ENCODE results near the gene MAPKAPK5.
"Not testable (repeated sequence)": the region's sequence is repeated elsewhere in the genome, so short reads cannot be mapped to it uniquely, and the experiment has no call there.

The MAPKAPK5 gene, protein sequence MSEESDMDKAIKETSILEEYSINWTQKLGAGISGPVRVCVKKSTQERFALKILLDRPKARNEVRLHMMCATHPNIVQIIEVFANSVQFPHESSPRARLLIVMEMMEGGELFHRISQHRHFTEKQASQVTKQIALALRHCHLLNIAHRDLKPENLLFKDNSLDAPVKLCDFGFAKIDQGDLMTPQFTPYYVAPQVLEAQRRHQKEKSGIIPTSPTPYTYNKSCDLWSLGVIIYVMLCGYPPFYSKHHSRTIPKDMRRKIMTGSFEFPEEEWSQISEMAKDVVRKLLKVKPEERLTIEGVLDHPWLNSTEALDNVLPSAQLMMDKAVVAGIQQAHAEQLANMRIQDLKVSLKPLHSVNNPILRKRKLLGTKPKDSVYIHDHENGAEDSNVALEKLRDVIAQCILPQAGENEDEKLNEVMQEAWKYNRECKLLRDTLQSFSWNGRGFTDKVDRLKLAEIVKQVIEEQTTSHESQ

DNA sequence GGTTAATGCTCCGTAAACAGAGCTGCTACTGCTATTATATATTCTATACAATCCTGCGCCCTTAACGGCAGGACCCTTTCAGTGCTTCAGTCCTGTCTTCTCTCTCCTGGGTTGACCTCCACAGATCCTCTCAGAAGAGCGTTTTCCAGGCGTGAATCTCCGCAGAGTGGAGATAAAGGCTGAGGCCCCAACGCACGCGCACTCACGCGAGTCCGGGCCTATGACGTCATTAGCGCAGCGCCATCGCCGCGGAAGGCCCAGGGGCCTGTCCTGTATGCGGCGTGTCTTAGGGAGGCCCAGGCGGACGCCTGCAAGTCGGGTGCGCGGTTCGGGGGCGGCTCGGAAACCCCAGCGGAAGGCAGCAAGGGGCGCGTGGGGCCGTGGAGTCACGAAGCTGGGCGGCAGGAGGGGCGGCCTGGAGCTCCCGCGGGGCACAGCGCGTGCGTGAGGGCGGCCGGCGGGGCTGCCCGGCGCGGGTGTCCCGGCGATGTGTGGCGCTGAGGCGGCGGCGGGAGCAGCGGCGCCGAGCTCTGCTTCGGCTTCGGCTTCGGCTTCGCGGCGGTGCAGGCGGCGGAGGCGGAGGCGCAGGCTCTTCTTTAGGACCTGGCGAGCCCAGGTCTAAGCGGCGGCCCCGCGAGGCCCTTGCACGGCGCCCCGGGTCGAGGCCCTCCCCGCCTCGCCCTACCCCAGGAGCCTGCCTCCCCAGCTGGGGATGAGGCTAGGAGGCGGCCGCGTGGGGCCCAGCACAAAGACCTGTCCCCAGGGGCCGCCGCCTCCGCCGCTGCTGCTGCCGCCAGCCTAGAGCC, at the start of gene MAPKAPK5:
MAPKAPK5 (plus strand) TSS at position 479 of the 806 bp plus-strand sequence. CDS start 506 bp downstream, outside the sequence.
- DNase-seq (ENCODE audit: low spot score) = peak; percentile 94

DNA sequence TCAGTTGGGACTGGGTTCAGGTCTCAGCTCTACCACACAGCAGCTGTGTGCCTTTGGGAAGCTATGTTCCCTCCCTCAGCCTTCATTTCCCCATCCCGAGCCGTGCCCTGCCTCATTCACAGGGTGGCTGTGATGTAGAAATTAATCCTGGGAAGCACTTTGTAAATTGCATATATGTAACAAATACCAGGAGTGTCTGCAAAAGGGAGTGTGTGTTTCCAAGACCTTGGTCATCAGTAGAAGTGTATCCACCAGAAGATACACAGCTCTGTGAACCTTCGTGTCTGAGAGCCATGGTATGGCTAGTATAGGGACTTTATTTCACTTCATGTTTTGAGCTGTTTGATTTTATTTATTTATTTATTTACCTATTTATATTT, 49.2 kb upstream of the MAPKAPK5 start:
- no peak for DNase-seq (ENCODE audit: low spot score)

DNA sequence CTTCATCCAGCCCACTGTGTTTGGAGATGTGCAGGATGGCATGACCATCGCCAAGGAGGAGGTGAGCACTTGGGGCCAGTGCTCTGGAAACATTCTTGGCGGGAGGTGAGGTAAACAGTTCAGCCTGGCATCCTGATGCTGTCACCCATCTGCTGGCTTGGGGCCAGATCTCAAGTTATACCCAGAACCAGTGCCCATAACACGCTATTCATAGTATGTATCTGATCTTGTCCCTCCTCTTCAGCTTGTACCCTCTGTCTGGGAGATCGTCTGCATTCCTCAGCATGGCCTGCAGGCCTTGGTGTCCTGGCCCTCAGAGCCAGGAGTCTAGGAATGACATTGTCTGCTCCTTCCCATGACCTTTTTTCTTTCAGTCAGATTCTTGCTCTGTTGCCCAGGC, 43.8 kb upstream of the MAPKAPK5 start:
- DNase-seq (ENCODE audit: low spot score) = no peak

DNA sequence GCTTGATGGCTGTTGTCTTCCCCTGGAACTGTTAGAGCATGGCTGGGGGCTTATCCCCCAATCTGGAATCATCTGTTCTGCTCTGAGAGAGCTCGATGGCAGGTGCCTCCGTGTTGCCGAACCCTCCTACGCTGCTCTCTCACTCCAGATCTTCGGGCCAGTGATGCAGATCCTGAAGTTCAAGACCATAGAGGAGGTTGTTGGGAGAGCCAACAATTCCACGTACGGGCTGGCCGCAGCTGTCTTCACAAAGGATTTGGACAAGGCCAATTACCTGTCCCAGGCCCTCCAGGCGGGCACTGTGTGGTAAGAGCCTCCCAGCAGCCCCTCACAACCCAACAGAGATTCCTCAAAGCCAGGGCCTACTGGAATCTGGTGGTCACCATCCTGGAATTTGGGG, 42.3 kb upstream of the MAPKAPK5 start:
- no peak for DNase-seq (ENCODE audit: low spot score)

DNA sequence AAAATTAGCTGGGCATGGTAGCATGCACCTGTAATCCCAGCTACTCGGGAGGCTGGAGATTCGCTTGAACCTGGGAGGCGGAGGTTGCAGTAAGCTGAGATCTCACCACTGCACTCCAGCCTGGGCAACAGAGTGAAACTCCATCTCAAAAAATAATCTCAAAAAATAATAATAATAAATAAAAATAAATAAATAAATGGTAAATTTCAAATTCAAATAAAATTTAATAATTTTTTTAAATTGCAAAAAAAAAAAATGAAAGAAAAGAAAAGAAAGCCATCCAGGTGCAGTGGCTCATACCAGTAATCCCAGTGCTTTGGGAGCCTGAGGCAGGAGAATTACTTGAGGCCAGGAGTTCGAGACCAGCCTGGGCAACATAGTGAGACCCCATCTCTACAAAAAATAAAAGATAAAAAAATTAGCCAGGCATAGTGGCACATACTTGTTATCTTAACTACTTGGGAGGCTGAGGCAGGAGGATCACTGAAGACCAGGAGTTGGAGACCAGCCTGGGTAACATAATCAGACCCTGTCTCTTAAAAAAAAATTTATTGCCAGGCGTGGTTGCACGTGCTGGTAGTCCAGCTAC, 38.9 kb upstream of the MAPKAPK5 start:
- no peak for DNase-seq (ENCODE audit: low spot score)

DNA sequence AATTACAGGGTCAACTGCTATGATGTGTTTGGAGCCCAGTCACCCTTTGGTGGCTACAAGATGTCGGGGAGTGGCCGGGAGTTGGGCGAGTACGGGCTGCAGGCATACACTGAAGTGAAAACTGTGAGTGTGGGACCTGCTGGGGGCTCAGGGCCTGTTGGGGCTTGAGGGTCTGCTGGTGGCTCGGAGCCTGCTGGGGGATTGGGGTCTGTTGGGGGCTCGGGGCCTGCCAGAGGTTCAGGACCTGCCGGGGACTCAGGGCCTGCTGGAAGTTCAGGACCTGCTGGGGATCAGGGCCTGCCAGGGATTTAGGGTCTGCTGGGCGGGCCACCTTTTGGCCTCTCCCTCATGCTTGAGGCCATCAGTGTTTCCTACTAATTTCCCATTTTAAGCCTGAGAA, 38.2 kb upstream of the MAPKAPK5 start:
- DNase-seq (ENCODE audit: low spot score) = no peak

DNA sequence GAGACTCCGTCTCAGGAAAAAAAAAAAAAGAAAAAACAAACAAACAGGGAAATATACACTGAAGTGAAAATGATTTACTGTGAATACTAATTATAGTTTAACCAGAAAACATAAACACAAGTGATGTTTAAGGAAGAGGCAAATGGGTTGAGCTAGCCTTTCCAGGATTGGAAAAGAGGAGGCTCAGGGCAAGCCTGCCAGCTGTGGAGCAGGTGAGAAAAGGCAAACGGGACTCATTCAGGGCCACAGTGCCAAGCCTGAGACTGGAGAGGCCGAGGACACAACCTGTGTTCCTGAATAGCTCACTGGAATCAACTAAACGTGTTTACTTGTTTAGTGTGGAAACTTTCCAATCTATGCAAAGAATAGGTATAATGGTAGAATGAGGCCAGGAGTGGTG, 35.7 kb upstream of the MAPKAPK5 start:
- no peak for DNase-seq (ENCODE audit: low spot score)

DNA sequence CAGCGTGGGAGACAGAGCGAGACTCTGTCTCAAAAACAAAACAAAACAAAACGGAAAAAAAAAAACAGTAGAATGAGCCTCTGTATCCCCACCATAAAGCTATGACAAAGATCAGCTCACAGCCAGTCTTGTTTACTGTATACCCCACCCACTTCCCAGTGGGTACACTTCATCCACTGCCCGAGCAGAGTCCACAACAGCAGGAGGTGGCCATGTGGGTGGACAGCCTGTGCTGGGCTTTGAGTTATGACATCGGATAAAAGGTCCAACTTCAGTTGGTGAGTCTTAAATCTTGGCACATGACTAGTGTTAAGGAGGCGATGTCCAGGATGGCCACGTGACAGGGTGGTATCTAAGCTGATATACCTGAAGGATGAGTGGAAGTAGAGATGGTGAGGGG, 34.8 kb upstream of the MAPKAPK5 start:
- no peak for DNase-seq (ENCODE audit: low spot score)

DNA sequence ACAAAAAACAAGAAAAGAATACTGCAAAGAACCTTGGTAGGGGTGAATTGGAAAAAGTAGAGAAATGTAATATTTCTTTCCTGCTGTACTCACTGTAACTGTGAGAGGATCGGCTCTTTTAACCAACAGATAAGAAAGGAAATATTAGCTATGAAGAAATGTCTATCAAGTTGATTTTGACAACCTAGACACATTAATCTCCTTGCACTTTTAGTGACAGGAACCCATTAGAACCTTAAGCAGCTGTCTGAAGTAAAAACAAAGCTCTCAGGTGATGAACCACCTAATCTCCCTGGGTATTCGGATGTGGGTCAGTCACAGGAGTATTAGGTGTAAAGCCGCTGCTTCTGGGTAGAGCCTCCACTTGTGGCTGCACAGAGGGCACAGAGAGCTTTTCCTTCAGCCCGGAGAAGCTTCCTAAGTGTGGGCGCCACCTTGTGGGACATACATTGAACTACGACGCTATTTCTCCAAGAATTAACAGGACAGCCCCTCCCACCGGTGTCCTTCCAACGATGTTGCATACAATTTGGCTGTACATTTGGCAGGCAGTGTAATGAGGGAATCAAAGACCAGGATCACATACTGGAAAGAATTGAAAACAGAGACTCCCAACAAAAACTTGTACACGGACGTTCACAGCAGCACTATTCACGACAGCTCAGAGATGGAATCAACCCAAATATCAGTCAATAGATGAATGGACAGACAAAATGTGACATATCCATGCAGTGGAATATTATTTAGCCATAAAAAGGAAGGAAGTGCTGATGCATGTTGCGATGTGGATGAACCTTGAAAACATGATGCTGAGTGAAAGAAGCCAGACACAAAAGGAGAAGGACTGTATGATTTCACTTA, 28.9 kb upstream of the MAPKAPK5 start:
- peak; percentile 90 for DNase-seq (ENCODE audit: low spot score)

DNA sequence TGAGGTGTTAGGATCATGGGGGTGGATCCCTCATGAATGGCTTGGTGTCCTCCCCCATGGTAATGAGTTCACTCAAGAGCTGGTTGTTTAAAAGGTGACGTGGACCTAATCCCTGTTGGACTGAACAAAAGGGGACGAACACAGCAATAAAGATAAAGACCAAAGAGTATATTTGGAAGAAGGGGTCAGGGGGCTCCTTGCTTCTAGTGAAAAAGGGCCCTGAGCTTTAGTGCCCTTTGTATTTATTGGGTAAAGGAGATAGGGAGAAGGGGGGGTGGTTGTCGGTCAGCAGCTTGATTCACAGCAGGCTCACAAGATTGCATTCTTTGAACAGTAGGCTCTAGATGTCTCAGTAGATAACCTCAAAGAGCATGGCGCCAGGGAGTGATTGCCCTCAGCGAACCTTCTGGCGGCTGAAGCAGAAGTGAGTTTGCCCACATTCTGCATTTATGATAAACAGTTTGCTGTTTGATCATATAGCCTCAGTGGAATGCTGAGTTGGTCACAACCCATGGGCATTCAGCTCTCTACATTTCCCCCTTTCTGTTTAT, 25.9 kb upstream of the MAPKAPK5 start:
- no peak for DNase-seq (ENCODE audit: low spot score)

DNA sequence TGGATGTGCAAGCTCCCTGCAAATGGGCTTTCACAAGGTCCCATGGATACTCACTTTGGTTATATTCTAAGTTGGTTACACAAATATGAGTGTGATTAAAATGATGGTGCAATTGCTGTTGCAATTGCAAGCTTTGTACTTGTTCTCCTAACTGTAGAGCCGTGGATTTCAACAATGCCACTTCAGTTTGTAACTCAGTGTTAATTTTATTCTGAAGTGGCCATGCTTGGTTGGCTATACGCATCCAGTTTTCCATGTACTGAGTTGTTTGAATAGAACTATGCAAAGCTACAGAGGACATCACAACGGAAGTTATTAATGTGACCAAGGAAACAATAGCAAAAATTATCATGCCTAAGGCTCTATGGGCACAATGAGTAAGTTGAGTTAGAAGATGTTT, 25.1 kb upstream of the MAPKAPK5 start:
- DNase-seq (ENCODE audit: low spot score) = not testable (repeated sequence)

DNA sequence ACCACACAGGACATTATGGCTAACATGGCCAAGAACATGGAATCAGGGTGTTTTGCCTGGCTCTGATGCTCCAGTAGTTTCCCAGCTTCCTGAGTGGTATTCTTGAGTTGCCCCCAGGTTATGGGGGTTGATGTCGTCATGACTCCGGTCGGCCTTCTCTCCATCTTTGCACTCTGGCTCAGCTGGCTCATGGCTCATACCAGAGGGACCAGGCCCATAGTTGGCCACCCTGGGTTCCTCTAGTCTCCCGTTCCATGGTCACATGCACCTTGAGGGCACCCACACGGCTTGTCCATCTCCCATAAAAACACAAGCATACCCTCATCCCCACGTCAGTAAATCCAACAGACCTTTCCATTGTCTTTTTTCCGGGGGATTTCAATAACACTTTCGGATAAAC, 23.7 kb upstream of the MAPKAPK5 start:
- DNase-seq (ENCODE audit: low spot score) = no peak

DNA sequence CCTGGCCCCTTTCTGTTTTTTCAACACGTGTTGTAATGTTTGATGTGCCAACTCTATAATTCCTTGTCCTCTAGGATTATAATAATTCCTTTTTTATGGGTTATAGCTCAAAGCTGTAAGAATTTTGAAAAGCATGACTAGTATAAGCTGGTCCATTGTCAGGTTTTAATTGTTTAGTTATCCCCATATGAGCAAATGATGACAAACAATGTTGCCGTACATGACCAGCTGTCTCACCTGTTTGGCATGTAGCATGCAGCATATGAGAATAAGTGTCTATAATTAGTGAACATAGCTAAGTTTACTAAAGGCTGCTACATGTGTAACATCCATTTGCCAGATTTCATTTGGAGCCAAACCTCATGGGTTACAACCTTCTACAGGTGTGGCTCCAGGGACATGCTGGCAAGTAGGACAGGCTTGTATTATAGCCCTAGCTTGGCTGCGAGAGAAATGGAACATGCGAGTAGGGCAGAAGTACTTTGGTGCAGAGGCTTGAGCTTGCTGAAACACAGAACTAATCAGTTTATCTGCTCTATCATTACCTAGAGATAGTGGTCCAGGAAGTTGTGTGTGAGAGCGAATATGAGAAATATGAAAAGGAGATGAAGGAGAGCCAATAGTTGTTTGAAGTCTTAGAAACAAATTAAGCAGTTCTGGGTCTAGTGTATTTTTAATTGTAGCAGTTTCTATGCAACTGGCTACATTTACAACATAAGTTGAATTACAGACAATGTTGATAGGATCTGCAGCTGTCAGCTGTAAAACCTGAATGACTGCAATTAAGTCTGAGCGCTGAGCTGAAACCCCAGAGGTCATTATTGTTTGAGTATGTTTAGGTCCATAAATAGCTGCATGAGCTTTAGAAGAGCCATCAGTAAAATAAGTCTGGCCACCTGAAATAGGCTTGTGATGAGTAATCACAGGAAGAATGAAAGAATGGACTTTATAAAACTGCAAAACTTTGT, 22.6 kb upstream of the MAPKAPK5 start:
- DNase-seq (ENCODE audit: low spot score) = no peak

DNA sequence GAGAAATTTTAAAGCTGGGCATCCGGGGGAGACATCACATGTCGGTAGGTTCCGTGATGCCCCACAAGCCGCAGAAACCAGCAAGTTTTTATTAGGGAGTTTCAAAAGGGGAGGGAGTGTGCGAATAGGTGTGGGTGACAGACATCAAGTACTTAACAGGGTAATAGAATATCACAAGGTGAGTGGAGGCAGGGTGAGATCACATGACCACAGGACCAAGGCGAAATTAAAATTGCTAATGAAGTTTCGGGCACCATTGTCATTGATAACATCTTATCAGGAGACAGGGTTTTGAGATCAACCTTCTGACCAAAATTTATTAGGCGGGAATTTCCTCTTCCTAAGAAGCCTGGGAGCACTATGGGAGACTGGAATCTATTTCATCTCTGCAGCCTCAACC, 21.2 kb upstream of the MAPKAPK5 start:
- DNase-seq (ENCODE audit: low spot score) = not testable (repeated sequence)

DNA sequence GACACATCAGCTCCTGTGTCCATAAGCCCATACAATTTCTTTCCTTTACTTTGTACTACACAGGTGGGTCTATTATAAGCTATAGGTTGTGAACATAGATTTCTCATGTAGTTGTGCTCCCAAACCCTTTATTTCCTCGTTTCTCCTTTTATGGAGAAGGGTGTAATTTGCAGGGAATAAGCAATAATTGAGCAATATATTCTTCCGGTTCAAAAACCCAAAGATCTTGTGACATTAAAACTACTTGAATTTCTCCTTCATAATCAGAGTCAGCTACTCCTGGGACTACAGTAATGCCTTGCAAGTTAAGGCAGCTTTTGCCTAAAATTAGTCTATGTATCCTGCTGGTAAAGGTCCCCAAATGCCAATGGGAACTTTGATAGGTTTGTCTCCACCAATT, 19.1 kb upstream of the MAPKAPK5 start:
- no peak for DNase-seq (ENCODE audit: low spot score)

DNA sequence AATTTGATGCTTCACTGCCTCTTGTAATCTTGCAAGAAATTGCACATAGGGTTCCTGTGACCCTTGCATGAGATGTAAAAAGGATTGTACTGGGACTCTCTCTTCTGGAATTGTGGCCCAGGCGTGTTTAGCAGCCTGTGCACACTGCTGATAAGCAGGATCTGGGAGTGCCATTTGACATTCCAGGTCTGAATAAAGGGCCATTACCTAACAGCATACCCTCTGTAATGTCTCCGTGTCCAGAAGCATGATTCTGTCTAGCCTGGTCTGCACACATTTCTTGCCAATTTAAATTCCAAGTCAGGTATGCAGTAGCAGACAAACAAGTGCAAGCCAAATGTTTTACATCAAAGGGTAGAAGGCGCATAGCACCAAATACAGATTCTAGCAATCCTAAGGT, 18.1 kb upstream of the MAPKAPK5 start:
- DNase-seq (ENCODE audit: low spot score) = no peak

DNA sequence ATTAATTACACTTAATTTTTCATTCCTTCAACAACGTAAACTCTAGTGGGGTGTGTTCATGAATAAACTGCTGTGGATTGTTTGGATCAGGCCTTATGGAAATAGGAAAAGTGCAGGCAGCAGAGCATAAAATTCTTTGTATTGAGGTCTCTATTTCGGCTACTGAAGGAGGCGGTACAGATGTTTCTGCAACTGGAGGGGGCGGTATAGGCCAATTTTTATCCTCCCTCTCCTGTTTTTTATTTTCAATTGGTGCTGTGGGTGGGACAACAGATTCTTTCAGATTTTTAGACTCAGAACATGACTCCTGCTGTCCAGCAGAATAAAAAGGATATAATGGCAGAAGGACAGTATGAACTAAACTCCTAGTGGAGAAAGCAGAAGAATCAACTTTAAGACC, 17.7 kb upstream of the MAPKAPK5 start:
- DNase-seq (ENCODE audit: low spot score) = not testable (repeated sequence)

DNA sequence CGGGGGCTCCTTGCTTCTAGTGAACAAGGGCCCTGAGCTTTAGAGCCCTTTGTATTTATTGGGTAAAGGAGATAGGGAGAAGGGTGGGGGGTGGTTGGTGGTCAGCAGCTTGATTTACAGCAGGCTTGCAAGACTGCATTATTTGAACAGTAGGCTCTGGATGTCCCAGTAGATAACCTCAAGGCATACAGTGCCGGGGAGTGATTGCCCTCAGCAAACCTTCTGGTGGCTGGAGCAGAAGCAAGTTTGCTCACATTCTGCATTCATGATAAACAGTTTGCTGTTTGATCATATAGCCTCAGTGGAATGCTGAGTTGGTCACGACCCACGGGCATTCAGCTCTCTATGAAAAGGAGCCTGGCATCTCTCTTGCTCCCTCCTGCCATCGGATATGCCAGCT, 16.5 kb upstream of the MAPKAPK5 start:
- no peak for DNase-seq (ENCODE audit: low spot score)

DNA sequence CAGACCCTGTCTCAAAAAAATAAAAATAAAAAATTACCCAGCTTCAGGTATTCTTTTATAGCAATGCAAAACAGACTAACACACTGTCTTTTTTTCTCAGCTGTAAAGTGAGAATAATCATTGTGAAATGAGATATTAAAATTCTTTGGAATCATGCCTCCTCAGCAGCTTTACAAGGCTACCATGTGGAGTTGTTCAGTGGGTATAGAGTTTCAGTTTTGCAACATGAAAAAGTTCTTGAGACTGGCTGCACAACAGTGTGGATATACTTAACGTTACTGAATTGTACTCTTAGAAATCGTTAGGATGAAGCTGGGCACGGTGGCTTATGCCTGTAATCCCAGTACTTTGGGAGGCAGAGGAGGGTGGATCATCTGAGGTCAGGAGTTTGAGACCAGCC, 15.7 kb upstream of the MAPKAPK5 start:
- no peak for DNase-seq (ENCODE audit: low spot score)

DNA sequence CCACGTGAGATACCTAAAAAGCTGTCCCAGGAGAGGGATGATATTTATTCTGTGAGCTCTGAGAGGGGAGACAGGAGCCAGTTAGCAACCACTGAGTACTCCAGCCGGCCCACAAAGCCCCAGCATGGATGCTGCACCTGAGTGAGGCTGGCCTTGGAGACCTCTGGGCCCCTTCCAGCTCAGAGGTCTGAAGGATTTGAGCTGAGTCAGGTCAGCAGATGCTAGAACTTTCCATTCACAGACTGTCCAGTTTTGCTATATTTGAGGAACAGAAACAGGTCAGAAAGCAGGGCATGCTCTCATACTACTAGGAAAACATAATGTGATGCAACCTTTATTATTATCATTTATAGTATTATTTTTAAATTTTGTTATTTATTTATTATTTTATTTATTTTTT, 15.0 kb upstream of the MAPKAPK5 start:
- DNase-seq (ENCODE audit: low spot score) = no peak

Measured in RKO (cell line).